GM12891 (cell line): ENCODE data around the gene TESK2.

Experiments
- DNase-seq: peaks from one replicate; pipeline ENCODE4 v3.0.0; 2011; ENCODE audit warnings: low spot score; ENCODE audit not compliant: insufficient read length
- FAIRE-seq: peaks from 2 replicates; lab custom pipeline; 2011; peaks lifted over from hg19 to GRCh38; lab: Jason Lieb, UNC
- PAX5 ChIP-seq: IDR thresholded peaks from 2 replicates; pipeline ENCODE4 v1.6.1; 2011; ENCODE audit warnings: low read length, moderate library complexity, mild to moderate bottlenecking; ENCODE audit not compliant: insufficient read depth, severe bottlenecking
- POLR2A ChIP-seq: IDR thresholded peaks from 2 replicates; pipeline ENCODE4 v1.6.1; 2011; ENCODE audit warnings: low read depth, low read length, control low read depth
- POLR2AphosphoS5 ChIP-seq: IDR thresholded peaks from 2 replicates; pipeline ENCODE4 v1.6.1; 2011; ENCODE audit warnings: low read depth, low read length, control low read depth
- POU2F2 ChIP-seq: IDR thresholded peaks from 2 replicates; pipeline ENCODE4 v1.6.1; 2011; ENCODE audit warnings: low read depth, mild to moderate bottlenecking, control low read depth, low read length, moderate library complexity
- SPI1 ChIP-seq: IDR thresholded peaks from 2 replicates; pipeline ENCODE4 v1.6.1; 2011; ENCODE audit warnings: low read depth, low read length, control low read depth
- TAF1 ChIP-seq: IDR thresholded peaks from 2 replicates; pipeline ENCODE4 v1.6.1; 2011; ENCODE audit warnings: low read depth, low read length, control low read depth

Gene TESK2

GRCh38 chr1:45510036-45510971, 19.3 kb upstream of the TESK2 start:
- no peak for FAIRE-seq
- DNase-seq, result no peak
- no peak for TF ChIP-seq TAF1
- TF ChIP-seq POLR2A, result no peak; the same call in 1 of the 2 replicates
- TF ChIP-seq SPI1, result no peak
- TF ChIP-seq PAX5, result no peak
- no peak for TF ChIP-seq POLR2AphosphoS5
- TF ChIP-seq POU2F2, result no peak

DNA sequence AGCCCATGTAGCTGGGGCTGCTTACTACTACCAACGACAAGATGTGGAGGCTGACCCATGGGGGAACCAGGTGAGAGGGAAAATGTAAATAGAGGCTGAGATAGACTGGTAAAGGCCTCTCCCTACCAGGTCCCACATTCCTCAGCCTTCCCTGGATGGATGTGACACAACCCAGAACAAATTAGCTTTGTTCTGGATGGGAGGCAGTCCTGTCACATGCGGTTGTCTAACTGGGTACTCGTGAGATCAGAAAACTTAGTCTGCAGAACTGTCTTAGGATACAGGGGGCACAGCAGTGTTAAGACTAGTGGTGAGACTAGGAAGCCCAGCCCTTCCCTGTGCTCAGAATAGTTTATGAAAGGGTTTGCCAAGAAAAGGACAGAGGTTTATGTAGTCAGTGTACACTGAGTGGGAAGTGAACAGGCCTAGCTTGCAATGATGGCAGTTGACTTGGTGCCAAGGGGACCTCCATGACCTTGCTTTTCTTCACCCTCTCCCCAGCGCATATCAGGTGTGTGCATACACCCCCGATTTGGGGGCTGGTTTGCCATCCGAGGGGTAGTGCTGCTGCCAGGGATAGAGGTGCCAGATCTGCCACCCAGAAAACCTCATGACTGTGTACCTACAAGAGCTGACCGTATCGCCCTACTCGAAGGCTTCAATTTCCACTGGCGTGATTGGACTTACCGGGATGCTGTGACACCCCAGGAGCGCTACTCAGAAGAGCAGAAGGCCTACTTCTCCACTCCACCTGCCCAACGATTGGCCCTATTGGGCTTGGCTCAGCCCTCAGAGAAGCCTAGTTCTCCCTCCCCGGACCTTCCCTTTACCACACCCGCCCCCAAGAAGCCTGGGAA, 17.6 kb upstream of the TESK2 start:
- FAIRE-seq, result peak; percentile 52
- peak; percentile 68; the same call in 1 of the 2 replicates for TF ChIP-seq POLR2A
- peak; percentile 88 for TF ChIP-seq POLR2AphosphoS5
- no peak; the same call in 1 of the 2 replicates for TF ChIP-seq POU2F2
- DNase-seq, result no peak

GRCh38 chr1:45507893-45508292, 16.9 kb upstream of the TESK2 start:
- FAIRE-seq (no peak), DNase-seq (no peak)
- TF ChIP-seq POLR2AphosphoS5 (no peak), POLR2A (no peak)

DNA sequence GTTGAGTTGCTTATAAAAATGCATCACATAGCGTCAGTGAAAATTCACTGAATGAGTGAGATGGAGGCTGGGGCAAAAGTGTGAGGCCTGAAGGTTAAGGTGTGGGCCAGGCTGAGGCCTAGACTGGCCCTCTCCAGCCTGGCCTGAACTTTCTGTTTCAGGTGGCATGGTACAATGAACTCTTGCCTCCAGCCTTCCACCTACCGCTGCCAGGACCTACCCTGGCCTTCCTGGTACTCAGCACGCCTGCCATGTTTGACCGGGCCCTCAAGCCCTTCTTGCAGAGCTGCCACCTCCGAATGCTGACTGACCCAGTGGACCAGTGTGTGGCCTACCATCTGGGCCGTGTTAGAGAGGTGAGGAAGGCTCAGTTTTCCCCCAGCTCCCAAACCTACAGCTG, 16.2 kb upstream of the TESK2 start:
- no peak for FAIRE-seq
- TF ChIP-seq SPI1, result no peak
- no peak for TF ChIP-seq TAF1
- no peak for TF ChIP-seq POLR2A
- no peak for TF ChIP-seq POLR2AphosphoS5
- no peak for TF ChIP-seq PAX5
- TF ChIP-seq POU2F2, result no peak

GRCh38 chr1:45503462-45504360, 12.7 kb upstream of the TESK2 start:
- TF ChIP-seq SPI1 (peak; percentile 22; the same call in 1 of the 2 replicates), POU2F2 (no peak)
- FAIRE-seq (peak; percentile 77), DNase-seq (no peak)

More for the DNA sequence above, 16.2 kb upstream of the TESK2 start:
- no peak for DNase-seq

GRCh38 chr1:45501505-45501859, 10.5 kb upstream of the TESK2 start:
- FAIRE-seq (no peak), DNase-seq (no peak)
- no peak for TF ChIP-seq POLR2AphosphoS5
- TF ChIP-seq PAX5, result no peak
- TF ChIP-seq SPI1, result no peak
- no peak for TF ChIP-seq POLR2A
- no peak for TF ChIP-seq TAF1
- TF ChIP-seq POU2F2, result no peak

DNA sequence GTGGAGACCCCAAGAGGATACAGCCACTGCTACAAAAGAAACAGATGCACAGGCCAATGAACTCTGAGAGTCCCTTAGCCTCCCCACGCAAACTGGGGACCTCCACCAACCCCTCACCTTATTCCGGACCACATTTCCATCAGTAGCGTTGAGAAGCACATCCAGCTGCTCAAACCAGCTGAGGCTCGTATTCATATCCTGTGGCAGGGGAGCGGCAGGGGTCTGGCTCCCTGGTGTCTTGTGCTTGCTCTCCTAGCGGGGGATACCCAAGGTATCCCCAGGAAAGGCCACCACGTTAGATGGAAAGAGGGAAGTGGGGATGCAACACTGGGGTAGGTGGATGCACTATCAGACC, 8.4 kb upstream of the TESK2 start:
- TF ChIP-seq TAF1 (no peak), SPI1 (no peak), POLR2A (no peak), POU2F2 (no peak), PAX5 (no peak), POLR2AphosphoS5 (no peak)
- DNase-seq, result no peak
- FAIRE-seq, result no peak

- FAIRE-seq (no peak), DNase-seq (no peak)
- no peak for TF ChIP-seq SPI1
- no peak for TF ChIP-seq PAX5
- no peak for TF ChIP-seq POLR2A
- no peak for TF ChIP-seq POLR2AphosphoS5
- TF ChIP-seq TAF1, result no peak
- TF ChIP-seq POU2F2, result no peak
These were observed 7.3 kb upstream of the TESK2 start for GRCh38 chr1:45498279-45498678.

- DNase-seq (peak; percentile 33), FAIRE-seq (peak; percentile 57)
- no peak for TF ChIP-seq SPI1
- no peak for TF ChIP-seq POLR2AphosphoS5
- no peak for TF ChIP-seq TAF1
- TF ChIP-seq POLR2A, result no peak
- TF ChIP-seq PAX5, result no peak
- TF ChIP-seq POU2F2, result no peak
These were observed 2.2 kb upstream of the TESK2 start for GRCh38 chr1:45493116-45493697.
